ENCODE measurements around the gene VOPP1.

The VOPP1 gene

GRCh38 chr7:55594414-55594813 is 22.1 kb upstream of the VOPP1 start:
- H3K9me2 ChIP-seq (replicated peaks; ENCODE audit: insufficient read depth, low read length) = no peaks in the 10 kb centered on the region
- no peaks in the 10 kb centered on the region for H3K36me3 ChIP-seq (replicated peaks; ENCODE audit: insufficient read depth, low read length)
- H4K20me1 ChIP-seq (ENCODE audit: insufficient read depth, low read length) = no peaks in the 10 kb centered on the region
- TF ChIP-seq CTCF (IDR thresholded peaks at IDR 0.05; ENCODE audit: low read length) (no peak), EZH2 (optimal IDR thresholded peaks at IDR 0.05; ENCODE audit: low read depth, low read length) (no peak), EZH2phosphoT487 (IDR thresholded peaks at IDR 0.05; ENCODE audit: low read length) (no peak)
- H3K4me3 ChIP-seq (ENCODE audit: low read length) = no peak overlapping the region
- no peak overlapping the region for H3K27ac ChIP-seq (ENCODE audit: low read length)
- no peak overlapping the region for H2AFZ ChIP-seq (ENCODE audit: low read length)
- H3K9me3 ChIP-seq (replicated peaks; ENCODE audit: insufficient read depth, low read length) = no peaks in the 10 kb centered on the region
- H3F3A ChIP-seq (ENCODE audit: insufficient read depth, low read length) = no peaks in the 10 kb centered on the region
- peaks cover 19% of the 10 kb centered on the region for H3K4me1 ChIP-seq (ENCODE audit: low read length)
- no peaks in the 10 kb centered on the region for H3K27me3 ChIP-seq (replicated peaks; ENCODE audit: insufficient read depth, low read length)
- no peak overlapping the region for H3K9ac ChIP-seq (ENCODE audit: low read length)
- DNase-seq = no peak
- H3K4me2 ChIP-seq (ENCODE audit: low read depth, low read length) = no peak overlapping the region
- H3K79me2 ChIP-seq (ENCODE audit: low read length) = no peaks in the 10 kb centered on the region

DNA sequence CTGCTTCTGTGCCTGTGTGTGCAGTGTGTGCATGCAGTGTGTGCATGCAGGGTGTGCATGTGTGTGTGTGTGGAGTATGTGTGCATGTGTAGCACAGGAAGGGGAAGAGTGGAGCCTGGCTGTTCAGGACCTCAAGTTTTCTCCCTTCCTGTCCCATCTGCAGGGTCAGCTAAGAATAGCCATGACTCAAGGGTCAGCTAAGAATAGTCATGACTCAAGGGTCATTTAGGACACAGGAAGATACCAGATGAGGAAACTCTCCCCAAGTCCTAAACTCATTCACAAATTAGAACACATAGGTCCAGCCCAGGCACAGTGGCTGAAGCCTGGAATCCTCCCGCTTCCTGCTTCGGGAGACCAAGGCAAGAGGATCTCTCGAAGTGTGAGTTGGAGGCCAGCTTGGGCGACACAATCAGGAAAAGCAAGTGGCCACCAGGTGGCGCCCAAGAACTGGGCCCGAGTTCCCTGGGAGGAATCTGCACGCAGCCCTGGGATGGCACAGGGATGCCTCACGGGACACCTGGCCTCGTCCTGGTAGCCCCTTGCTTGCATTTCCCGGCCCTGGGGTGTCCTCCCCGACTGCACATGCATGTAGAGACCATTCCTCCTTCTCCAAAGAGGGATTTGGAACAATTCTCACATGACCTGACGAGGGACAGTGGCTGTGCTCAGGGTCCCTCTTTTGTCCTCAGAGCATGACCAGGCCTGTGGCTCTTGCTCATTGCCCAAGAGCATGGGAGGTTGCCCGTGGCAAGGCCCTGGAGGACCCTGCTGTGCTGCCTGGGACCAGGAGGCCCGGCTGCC is 21.4 kb upstream of the VOPP1 start:
- Histone ChIP-seq H3F3A (ENCODE audit: insufficient read depth, low read length) (no peaks in the 10 kb centered on the region), H3K9me2 (replicated peaks; ENCODE audit: insufficient read depth, low read length) (no peaks in the 10 kb centered on the region), H3K27ac (ENCODE audit: low read length) (no peak overlapping the region), H2AFZ (ENCODE audit: low read length) (0 out of 2 replicates have a peak overlapping the region, but pooled peaks have one; percentile 1), H3K4me1 (ENCODE audit: low read length) (peaks cover 19% of the 10 kb centered on the region), H3K4me3 (ENCODE audit: low read length) (no peak overlapping the region), H3K36me3 (replicated peaks; ENCODE audit: insufficient read depth, low read length) (no peaks in the 10 kb centered on the region), H4K20me1 (ENCODE audit: insufficient read depth, low read length) (no peaks in the 10 kb centered on the region), H3K9ac (ENCODE audit: low read length) (no peak overlapping the region), H3K27me3 (replicated peaks; ENCODE audit: insufficient read depth, low read length) (no peaks in the 10 kb centered on the region), H3K79me2 (ENCODE audit: low read length) (no peaks in the 10 kb centered on the region), H3K9me3 (replicated peaks; ENCODE audit: insufficient read depth, low read length) (no peaks in the 10 kb centered on the region), H3K4me2 (ENCODE audit: low read depth, low read length) (peak overlapping the region; percentile 14; the same call in 1 of the 2 replicates)
- TF ChIP-seq CTCF (IDR thresholded peaks at IDR 0.05; ENCODE audit: low read length) (peak; percentile 90), EZH2 (optimal IDR thresholded peaks at IDR 0.05; ENCODE audit: low read depth, low read length) (no peak), EZH2phosphoT487 (IDR thresholded peaks at IDR 0.05; ENCODE audit: low read length) (no peak)
- DNase-seq = peak; percentile 66

DNA sequence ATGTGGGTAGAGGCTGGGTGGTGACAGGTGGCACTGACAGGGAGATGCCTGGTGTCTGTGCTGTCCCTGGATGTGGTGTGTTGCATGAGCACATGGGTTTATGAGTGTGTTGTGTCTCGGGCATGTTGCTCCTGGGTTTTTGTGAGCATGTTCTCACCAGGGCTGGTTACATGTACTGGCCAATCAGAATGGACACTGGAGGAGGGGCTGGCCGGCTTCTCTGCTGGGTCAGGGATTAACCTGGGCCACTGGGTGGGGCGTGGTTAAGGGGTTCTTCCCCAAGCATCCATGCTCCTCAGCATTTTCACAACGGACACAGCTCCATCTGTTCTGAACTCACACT is 20.8 kb upstream of the VOPP1 start:
- no peak for TF ChIP-seq EZH2phosphoT487 (IDR thresholded peaks at IDR 0.05; ENCODE audit: low read length)
- no peak for TF ChIP-seq CTCF (IDR thresholded peaks at IDR 0.05; ENCODE audit: low read length)
- TF ChIP-seq EZH2 (optimal IDR thresholded peaks at IDR 0.05; ENCODE audit: low read depth, low read length) = no peak
- peaks cover 19% of the 10 kb centered on the region for H3K4me1 ChIP-seq (ENCODE audit: low read length)
- no peak overlapping the region for H2AFZ ChIP-seq (ENCODE audit: low read length)
- no peaks in the 10 kb centered on the region for H3K9me3 ChIP-seq (replicated peaks; ENCODE audit: insufficient read depth, low read length)
- no peak for DNase-seq
- H3K27ac ChIP-seq (ENCODE audit: low read length) = no peak overlapping the region
- H3F3A ChIP-seq (ENCODE audit: insufficient read depth, low read length) = no peaks in the 10 kb centered on the region
- no peak overlapping the region for H3K9ac ChIP-seq (ENCODE audit: low read length)
- H3K9me2 ChIP-seq (replicated peaks; ENCODE audit: insufficient read depth, low read length) = no peaks in the 10 kb centered on the region
- no peaks in the 10 kb centered on the region for H3K27me3 ChIP-seq (replicated peaks; ENCODE audit: insufficient read depth, low read length)
- no peaks in the 10 kb centered on the region for H4K20me1 ChIP-seq (ENCODE audit: insufficient read depth, low read length)
- no peaks in the 10 kb centered on the region for H3K79me2 ChIP-seq (ENCODE audit: low read length)
- H3K4me2 ChIP-seq (ENCODE audit: low read depth, low read length) = peak overlapping the region; percentile 14; the same call in 1 of the 2 replicates
- H3K36me3 ChIP-seq (replicated peaks; ENCODE audit: insufficient read depth, low read length) = no peaks in the 10 kb centered on the region
- no peak overlapping the region for H3K4me3 ChIP-seq (ENCODE audit: low read length)
